Measurements from ENCODE around the gene PKHD1. TPM values are rescaled to one million over a fixed set of nuclear protein-coding genes. Genes with fewer than 3 reads are reported as not detected.

The PKHD1 gene
- polyA plus RNA-seq, 1 of the 3 experiments (the other 2 are of a cell fraction): not detected

DNA sequence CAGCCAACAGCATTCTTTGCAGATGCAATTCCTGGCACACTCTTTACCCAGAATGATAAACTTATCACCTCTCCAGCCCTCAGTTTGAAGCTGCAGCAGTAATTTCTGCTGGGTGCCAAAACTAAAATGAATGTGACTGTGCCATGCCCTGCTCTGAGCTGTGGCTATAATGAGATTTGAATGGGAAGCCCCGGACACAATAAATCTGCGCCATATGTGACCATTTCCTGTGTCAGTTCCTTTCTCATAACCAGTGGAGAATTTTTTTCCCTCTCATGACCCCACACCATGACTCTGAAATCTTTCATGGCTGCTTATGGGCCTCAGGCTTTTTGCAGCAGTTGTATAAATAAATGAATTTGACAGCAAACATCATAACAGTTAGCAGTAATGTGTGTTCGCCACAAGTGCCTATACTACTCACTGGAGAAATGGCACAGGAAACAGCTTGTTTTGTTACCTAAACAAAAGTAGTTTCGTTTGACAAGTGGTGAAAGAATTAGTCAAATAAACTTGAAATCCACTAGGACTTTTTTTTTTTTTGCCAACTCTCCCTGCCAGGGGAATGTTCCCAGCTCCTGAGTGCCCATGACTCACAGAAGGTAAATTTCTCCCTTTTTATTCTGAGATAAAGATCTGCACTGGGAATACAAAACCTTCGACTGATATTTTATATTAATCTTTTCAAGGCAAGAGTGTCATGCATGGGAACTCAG lies 408.4 kb downstream of the PKHD1 start (continued):
- TF ChIP-seq RFX5 (IDR thresholded peaks at IDR 0.05; ENCODE audit: low read length) (no peak), TCF12 (IDR thresholded peaks at IDR 0.05) (0 out of 2 replicates have a peak, but pooled peaks have one; percentile 34), SMC3 (IDR thresholded peaks at IDR 0.05; ENCODE audit: low read depth, low read length) (no peak)
- TF ChIP-seq, protein P1, sequence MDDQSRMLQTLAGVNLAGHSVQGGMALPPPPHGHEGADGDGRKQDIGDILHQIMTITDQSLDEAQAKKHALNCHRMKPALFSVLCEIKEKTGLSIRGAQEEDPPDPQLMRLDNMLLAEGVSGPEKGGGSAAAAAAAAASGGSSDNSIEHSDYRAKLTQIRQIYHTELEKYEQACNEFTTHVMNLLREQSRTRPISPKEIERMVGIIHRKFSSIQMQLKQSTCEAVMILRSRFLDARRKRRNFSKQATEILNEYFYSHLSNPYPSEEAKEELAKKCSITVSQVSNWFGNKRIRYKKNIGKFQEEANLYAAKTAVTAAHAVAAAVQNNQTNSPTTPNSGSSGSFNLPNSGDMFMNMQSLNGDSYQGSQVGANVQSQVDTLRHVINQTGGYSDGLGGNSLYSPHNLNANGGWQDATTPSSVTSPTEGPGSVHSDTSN (IDR thresholded peaks at IDR 0.05): no peak

DNA sequence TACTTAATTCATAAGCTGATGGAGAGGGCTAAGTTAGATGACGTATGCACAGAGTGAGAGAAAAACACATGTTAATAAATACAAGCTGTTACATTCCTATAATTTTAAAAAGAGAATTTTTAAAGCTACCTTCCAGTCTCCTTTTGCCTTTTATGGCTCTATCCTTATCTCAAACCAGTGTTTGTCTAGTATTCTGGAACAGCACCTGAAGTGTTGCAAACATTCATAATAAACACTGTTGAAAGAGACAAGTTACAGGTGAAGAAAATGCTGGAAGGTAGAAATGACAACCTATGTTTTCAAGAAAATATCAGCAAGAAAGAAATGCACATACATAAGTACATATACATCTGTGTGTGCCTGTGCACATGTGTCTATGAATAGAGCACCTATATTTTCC lies 409.1 kb downstream of the PKHD1 start:
- TF ChIP-seq TAF1 (IDR thresholded peaks at IDR 0.05; ENCODE audit: borderline replicate concordance, low read depth, low read length) (no peak), YY1 (IDR thresholded peaks at IDR 0.05; ENCODE audit: low read depth) (no peak)
- Histone ChIP-seq H3K4me2 (no peak overlapping the region), H3K9me3 (no peaks in the 10 kb centered on the region), H3K27me3 (ENCODE audit: insufficient read depth) (no peaks in the 10 kb centered on the region), H3K79me2 (ENCODE audit: insufficient read depth) (no peaks in the 10 kb centered on the region), H3K9me2 (no peaks in the 10 kb centered on the region), H3K4me1 (ENCODE audit: control insufficient read depth in 1 of 2, insufficient read depth in 2 of 2, low read depth in 1 of 2, low read length in 1 of 2) (peaks cover 0 to 47% of the 10 kb centered on the region in 2 experiments; a peak in 2 of 4 replicates), H3F3A (replicated peaks; ENCODE audit: insufficient read depth) (no peaks in the 10 kb centered on the region), H3K4me3 (ENCODE audit: low read depth in 2 of 2, low read length in 1 of 2) (no peak overlapping the region), H3K36me3 (replicated peaks in 1 of 2; ENCODE audit: control insufficient read depth in 1 of 2, insufficient read depth in 2 of 2, low read length in 1 of 2) (no peaks in the 10 kb centered on the region), H3K9ac (no peak overlapping the region), H4K20me1 (ENCODE audit: insufficient read depth) (no peaks in the 10 kb centered on the region), H2AFZ (ENCODE audit: low read depth) (no peak overlapping the region), H3K27ac (ENCODE audit: low read depth in 2 of 2, low read length in 1 of 2) (peak overlapping the region in 1 of 2 experiments; percentile 99; a peak in 2 of 4 replicates)
- CTCF ChIA-PET: interaction anchor here (0.5 to 3.0 kb wide), 9 partner anchors 13 to 657 kb away, joined by 3 to 9 read pairs (median 5); no protein-coding TSS in a partner anchor
- POLR2A ChIA-PET: interaction anchor here (0.8 to 3.7 kb wide), 14 partner anchors 99 to 861 kb away, joined by 3 to 31 read pairs (median 4); partner anchors contain the start of gene TFAP2B
- 50% methylated on average over 1 of the region's 1 CpG for WGBS (ENCODE audit: low lambda C conversion rate)
- DNase-seq: no peak

DNA sequence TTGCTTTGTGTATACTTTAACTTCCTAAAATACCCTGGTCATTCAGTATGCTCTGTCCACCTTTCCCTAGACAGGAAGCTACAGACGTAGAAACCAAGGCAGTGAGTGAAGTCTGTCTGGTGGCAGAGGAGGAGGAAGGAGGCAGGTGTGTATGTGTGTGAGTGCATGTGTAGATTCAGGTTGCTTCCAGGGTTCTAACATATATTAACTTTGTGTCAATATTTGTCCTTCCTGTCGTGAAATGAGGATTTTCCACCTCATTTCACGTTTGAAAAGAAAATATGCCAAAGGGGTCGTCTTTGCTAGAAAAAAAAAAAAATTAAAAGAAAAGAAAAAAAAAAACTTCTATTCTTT lies 411.5 kb downstream of the PKHD1 start:
- no peaks in the 10 kb centered on the region for H3K79me2 ChIP-seq (ENCODE audit: insufficient read depth)
- ChIA-PET CTCF (interaction anchor here (0.9 to 2.2 kb wide), 9 partner anchors 27 to 335 kb away, joined by 3 to 8 read pairs (median 4); no protein-coding TSS in a partner anchor), POLR2A (interaction anchor here (0.6 to 2.3 kb wide), 10 partner anchors 97 to 856 kb away, joined by 3 to 14 read pairs (median 6); no protein-coding TSS in a partner anchor)
- DNase-seq: no peak
- H3K36me3 ChIP-seq (replicated peaks in 1 of 2; ENCODE audit: control insufficient read depth in 1 of 2, insufficient read depth in 2 of 2, low read length in 1 of 2): no peaks in the 10 kb centered on the region
- no peaks in the 10 kb centered on the region for H3K27me3 ChIP-seq (ENCODE audit: insufficient read depth)
- H3K4me2 ChIP-seq: no peak overlapping the region
- WGBS (ENCODE audit: low lambda C conversion rate): 7% methylated on average over 4 of the region's 4 CpGs
- no peak overlapping the region for H3K9ac ChIP-seq
- no peak overlapping the region for H3K4me3 ChIP-seq (ENCODE audit: low read depth in 2 of 2, low read length in 1 of 2)
- no peaks in the 10 kb centered on the region for H3K9me2 ChIP-seq
- TF ChIP-seq EP300 (IDR thresholded peaks at IDR 0.05; ENCODE audit: borderline replicate concordance in 1 of 2, low read depth in 1 of 2, low read length in 1 of 2) (peak in 1 of 2 experiments; percentile 5; a peak in 1 of 4 replicates), RFX5 (IDR thresholded peaks at IDR 0.05; ENCODE audit: low read length) (no peak), YY1 (IDR thresholded peaks at IDR 0.05; ENCODE audit: low read depth) (no peak), NRF1 (IDR thresholded peaks at IDR 0.05; ENCODE audit: low read depth, low read length) (no peak)
- TF ChIP-seq, protein P2, sequence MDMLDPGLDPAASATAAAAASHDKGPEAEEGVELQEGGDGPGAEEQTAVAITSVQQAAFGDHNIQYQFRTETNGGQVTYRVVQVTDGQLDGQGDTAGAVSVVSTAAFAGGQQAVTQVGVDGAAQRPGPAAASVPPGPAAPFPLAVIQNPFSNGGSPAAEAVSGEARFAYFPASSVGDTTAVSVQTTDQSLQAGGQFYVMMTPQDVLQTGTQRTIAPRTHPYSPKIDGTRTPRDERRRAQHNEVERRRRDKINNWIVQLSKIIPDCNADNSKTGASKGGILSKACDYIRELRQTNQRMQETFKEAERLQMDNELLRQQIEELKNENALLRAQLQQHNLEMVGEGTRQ (IDR thresholded peaks at IDR 0.05; ENCODE audit: borderline replicate concordance, low read depth, low read length): no peak
- H3K4me1 ChIP-seq (ENCODE audit: control insufficient read depth in 1 of 2, insufficient read depth in 2 of 2, low read depth in 1 of 2, low read length in 1 of 2): peaks cover 0 to 47% of the 10 kb centered on the region in 2 experiments; a peak in 2 of 4 replicates
- no peaks in the 10 kb centered on the region for H4K20me1 ChIP-seq (ENCODE audit: insufficient read depth)
- peak overlapping the region in 1 of 2 experiments; percentile 99; a peak in 2 of 4 replicates for H3K27ac ChIP-seq (ENCODE audit: low read depth in 2 of 2, low read length in 1 of 2)
- no peaks in the 10 kb centered on the region for H3F3A ChIP-seq (replicated peaks; ENCODE audit: insufficient read depth)
- no peak overlapping the region for H2AFZ ChIP-seq (ENCODE audit: low read depth)
- no peaks in the 10 kb centered on the region for H3K9me3 ChIP-seq

Data from SK-N-SH (cell line).